Stimulated activated effector memory CD8-positive, alpha-beta T cell treated with anti-CD3 and anti-CD28 coated beads, Interleukin-12 subunit alpha, Interleukin-12 subunit beta, amount 100 ng/mL, for 72 hours (primary cell): ENCODE data around the gene PLK1.

Experiments used
- ATAC-seq: fragments of 150-1000 bp; cut with Tn5 transposase; 2 replicates; pipeline ENCODE4 v1.10.0; 2021
- DNase-seq, 2 donors: peaks; one replicate each; pipeline ENCODE4 v3.0.0; 2021 to 2022; ENCODE audit warnings: low spot score in 2 of 2
- H3K27ac Mint-ChIP-seq: one replicate; pipeline ENCODE4 v1.8.0; 2022; ENCODE audit warnings: mild to moderate bottlenecking, mixed read lengths
- H3K36me3 Mint-ChIP-seq: one replicate; pipeline ENCODE4 v1.8.0; 2022; ENCODE audit warnings: mild to moderate bottlenecking, mixed read lengths
- H3K4me1 Mint-ChIP-seq: one replicate; pipeline ENCODE4 v1.8.0; 2022; ENCODE audit warnings: mixed read lengths
- H3K4me3 Mint-ChIP-seq: one replicate; pipeline ENCODE4 v1.8.0; 2022; ENCODE audit warnings: mild to moderate bottlenecking, mixed read lengths
- H3K9me3 Mint-ChIP-seq: one replicate; pipeline ENCODE4 v1.8.0; 2022; ENCODE audit warnings: mixed read lengths

The PLK1 gene

GRCh38 chr16:23668873-23669272 lies 9.8 kb upstream of the PLK1 start:
- ATAC-seq (no peak), DNase-seq (no peak)
- Mint-ChIP-seq H3K4me1 (peaks cover 19% of the 10 kb centered on the region), H3K27ac (no peak overlapping the region), H3K4me3 (no peak overlapping the region), H3K9me3 (no peaks in the 10 kb centered on the region), H3K36me3 (peaks cover 90% of the 10 kb centered on the region)

- DNase-seq (peak; percentile 21 to 82), ATAC-seq (peak; percentile 100)
- Mint-ChIP-seq H3K4me3 (no peak overlapping the region), H3K27ac (peak overlapping the region; percentile 15), H3K36me3 (peaks cover 90% of the 10 kb centered on the region), H3K9me3 (no peaks in the 10 kb centered on the region), H3K4me1 (peaks cover 18% of the 10 kb centered on the region)
Measured at GRCh38 chr16:23670137-23670776, 8.4 kb upstream of the PLK1 start.

- H3K4me3 Mint-ChIP-seq: no peak overlapping the region
- DNase-seq (no peak), ATAC-seq (no peak)
- peaks cover 25% of the 10 kb centered on the region for H3K4me1 Mint-ChIP-seq
- peaks cover 56% of the 10 kb centered on the region for H3K36me3 Mint-ChIP-seq
- H3K9me3 Mint-ChIP-seq: no peaks in the 10 kb centered on the region
- H3K27ac Mint-ChIP-seq: no peak overlapping the region
Measured at GRCh38 chr16:23673971-23674614, 4.6 kb upstream of the PLK1 start.

- Mint-ChIP-seq H3K27ac (peak overlapping the region; percentile 58), H3K9me3 (no peaks in the 10 kb centered on the region), H3K4me1 (peaks cover 19% of the 10 kb centered on the region), H3K4me3 (no peak overlapping the region), H3K36me3 (peaks cover 58% of the 10 kb centered on the region)
- ATAC-seq (no peak), DNase-seq (no peak)
Measured at GRCh38 chr16:23676924-23677480, 1.7 kb upstream of the PLK1 start.

GRCh38 chr16:23679274-23679985 lies 741 bp downstream of the PLK1 start:
- ATAC-seq (peak; percentile 3), DNase-seq (peak in 1 of 2 donors; percentile 59)
- Mint-ChIP-seq H3K4me1 (peaks cover 19% of the 10 kb centered on the region), H3K36me3 (peaks cover 63% of the 10 kb centered on the region), H3K4me3 (peak overlapping the region; percentile 86), H3K9me3 (no peaks in the 10 kb centered on the region), H3K27ac (peak overlapping the region; percentile 83)

GRCh38 chr16:23679986-23680336 lies 1.3 kb downstream of the PLK1 start:
- Mint-ChIP-seq H3K27ac (peak overlapping the region; percentile 83), H3K36me3 (peaks cover 63% of the 10 kb centered on the region), H3K4me1 (peaks cover 19% of the 10 kb centered on the region), H3K4me3 (peak overlapping the region; percentile 86), H3K9me3 (no peaks in the 10 kb centered on the region)
- ATAC-seq (no peak), DNase-seq (no peak)

GRCh38 chr16:23682181-23682580 lies 3.5 kb downstream of the PLK1 start:
- DNase-seq: no peak
- Mint-ChIP-seq H3K36me3 (peaks cover 80% of the 10 kb centered on the region), H3K9me3 (no peaks in the 10 kb centered on the region), H3K4me1 (peaks cover 19% of the 10 kb centered on the region), H3K4me3 (no peak overlapping the region), H3K27ac (no peak overlapping the region)
- ATAC-seq: no peak

- peaks cover 93% of the 10 kb centered on the region for H3K36me3 Mint-ChIP-seq
- DNase-seq (no peak), ATAC-seq (no peak)
- no peaks in the 10 kb centered on the region for H3K9me3 Mint-ChIP-seq
- H3K4me1 Mint-ChIP-seq: peaks cover 14% of the 10 kb centered on the region
- no peak overlapping the region for H3K4me3 Mint-ChIP-seq
- no peak overlapping the region for H3K27ac Mint-ChIP-seq
Measured at GRCh38 chr16:23683487-23683886, 4.8 kb downstream of the PLK1 start.

GRCh38 chr16:23687034-23687808 lies 8.5 kb downstream of the PLK1 start:
- no peak for DNase-seq
- peaks cover 90% of the 10 kb centered on the region for H3K36me3 Mint-ChIP-seq
- no peak overlapping the region for H3K4me3 Mint-ChIP-seq
- no peak for ATAC-seq
- H3K27ac Mint-ChIP-seq: no peak overlapping the region
- no peaks in the 10 kb centered on the region for H3K4me1 Mint-ChIP-seq
- H3K9me3 Mint-ChIP-seq: no peaks in the 10 kb centered on the region

GRCh38 chr16:23689442-23690187 lies 10.9 kb downstream of the PLK1 start:
- Mint-ChIP-seq H3K27ac (no peak overlapping the region), H3K36me3 (peaks cover 66% of the 10 kb centered on the region), H3K4me3 (no peak overlapping the region), H3K4me1 (no peaks in the 10 kb centered on the region), H3K9me3 (no peaks in the 10 kb centered on the region)
- no peak for ATAC-seq
- DNase-seq: no peak

- DNase-seq (no peak), ATAC-seq (no peak)
- Mint-ChIP-seq H3K27ac (no peak overlapping the region), H3K4me3 (no peak overlapping the region), H3K36me3 (peaks cover 53% of the 10 kb centered on the region), H3K9me3 (no peaks in the 10 kb centered on the region), H3K4me1 (no peaks in the 10 kb centered on the region)
Measured at GRCh38 chr16:23690771-23691482, 12.2 kb downstream of the PLK1 start.

GRCh38 chr16:23691483-23692189 lies 12.9 kb downstream of the PLK1 start:
- H3K36me3 Mint-ChIP-seq: peaks cover 46% of the 10 kb centered on the region
- H3K9me3 Mint-ChIP-seq: no peaks in the 10 kb centered on the region
- ATAC-seq (no peak), DNase-seq (no peak)
- no peak overlapping the region for H3K27ac Mint-ChIP-seq
- H3K4me3 Mint-ChIP-seq: no peak overlapping the region
- no peaks in the 10 kb centered on the region for H3K4me1 Mint-ChIP-seq

- peaks cover 39% of the 10 kb centered on the region for H3K36me3 Mint-ChIP-seq
- no peak overlapping the region for H3K4me3 Mint-ChIP-seq
- no peak for DNase-seq
- H3K27ac Mint-ChIP-seq: no peak overlapping the region
- no peak for ATAC-seq
- no peaks in the 10 kb centered on the region for H3K4me1 Mint-ChIP-seq
- H3K9me3 Mint-ChIP-seq: no peaks in the 10 kb centered on the region
Measured at GRCh38 chr16:23692190-23692837, 13.6 kb downstream of the PLK1 start.
